LHCN-M2 (cell line): Measurements from ENCODE around the gene TBC1D1. TPM values are rescaled to one million over a fixed set of nuclear protein-coding genes. Genes with fewer than 3 reads are reported as not detected.

ENCODE experiments used
- DNase-seq: peaks from one replicate; pipeline ENCODE4 v3.0.0-alpha.2; 2012; ENCODE audit warnings: low read depth
- total RNA-seq: library from RNA; depleted of rRNA; stranded (reverse); fragments of >200 nt; gene quantifications from 2 replicates; pipeline ENCODE4 v1.2.3, GENCODE V29; 2014

The TBC1D1 gene
- total RNA-seq, 1 experiment from 2014 or later = 108 TPM

DNA sequence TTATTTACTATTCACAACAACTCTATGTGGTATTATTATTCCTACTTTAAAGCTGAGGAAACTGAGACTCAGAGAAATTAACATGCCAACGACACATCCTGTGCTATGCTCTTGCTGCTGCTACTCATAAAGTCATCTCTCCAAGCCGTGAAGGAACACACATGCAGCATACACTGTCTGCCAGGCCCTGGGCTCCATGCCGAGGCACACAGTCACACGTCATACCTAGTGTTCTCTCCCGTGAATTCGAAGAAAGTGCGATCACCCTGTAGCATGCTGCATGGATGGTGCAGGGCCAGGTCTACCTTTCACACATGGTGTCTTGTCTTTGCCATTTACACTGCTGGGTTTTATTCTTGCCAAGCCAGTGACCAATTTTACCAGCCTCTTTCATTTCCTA lies 34.1 kb downstream of the TBC1D1 start:
- DNase-seq = no peak

DNA sequence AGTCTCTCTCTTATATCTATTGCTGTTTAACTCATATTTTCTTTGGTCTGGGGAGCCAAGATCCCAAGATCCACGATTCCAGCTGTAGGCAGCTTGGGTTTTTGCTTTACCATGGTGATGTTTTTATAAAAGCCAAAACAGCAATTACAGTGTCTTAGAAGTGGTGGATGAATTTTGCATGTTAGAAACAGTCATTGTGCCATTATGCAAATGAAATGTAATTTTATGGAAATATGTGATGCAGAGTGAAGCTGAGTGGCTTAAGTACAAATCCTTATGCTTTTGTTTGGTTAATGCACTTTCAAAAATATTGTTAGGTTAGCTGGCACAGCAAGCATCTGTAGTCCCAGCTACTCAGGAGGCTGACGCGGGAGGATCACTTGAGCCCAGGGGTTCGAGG lies 36.5 kb downstream of the TBC1D1 start:
- DNase-seq = no peak

DNA sequence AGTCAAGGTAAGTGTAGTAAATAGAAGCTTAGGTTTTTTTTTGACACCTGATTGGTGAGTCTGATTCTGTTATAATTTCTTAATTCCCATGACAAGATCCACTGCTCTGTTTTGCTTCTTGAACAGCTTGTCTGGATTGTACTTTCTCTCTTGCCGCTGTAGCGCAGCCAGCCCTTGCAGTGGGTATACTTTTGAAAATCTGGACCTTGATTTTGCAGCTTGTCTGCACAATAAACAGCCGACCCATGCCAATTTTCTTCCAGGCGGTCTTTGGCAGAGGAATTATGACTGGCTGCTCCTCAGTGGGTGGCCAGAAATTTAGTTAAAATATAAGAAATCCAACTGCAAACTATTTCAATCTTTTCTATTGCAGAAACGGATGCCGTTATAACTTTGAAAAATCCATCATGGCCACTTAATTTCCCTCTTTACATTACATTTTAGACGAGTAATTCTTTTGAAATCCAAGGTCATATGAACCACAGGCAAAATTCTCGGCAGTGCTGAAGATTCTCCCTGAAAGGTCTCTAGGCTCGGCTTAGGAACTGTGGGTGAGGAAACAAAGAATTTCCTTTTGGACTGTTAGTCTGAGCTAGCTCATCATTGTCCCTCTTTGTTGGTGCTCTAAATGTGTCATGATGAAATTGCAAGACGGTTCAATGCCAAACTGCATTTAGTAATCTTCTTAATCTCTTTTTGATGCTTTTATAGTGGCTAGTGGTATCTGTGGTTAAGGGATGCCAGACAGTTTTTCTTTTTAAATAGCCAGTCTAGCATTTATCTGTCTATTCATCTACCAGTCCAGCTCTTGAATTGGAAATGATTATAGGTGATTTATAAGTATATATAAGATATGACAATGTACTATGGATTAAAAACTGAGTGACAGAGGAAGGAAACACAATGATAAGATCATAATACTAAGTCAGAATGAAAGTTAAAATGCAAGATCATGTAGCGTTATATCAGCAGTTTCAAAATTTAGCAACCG lies 37.8 kb downstream of the TBC1D1 start:
- DNase-seq = peak; percentile 52

DNA sequence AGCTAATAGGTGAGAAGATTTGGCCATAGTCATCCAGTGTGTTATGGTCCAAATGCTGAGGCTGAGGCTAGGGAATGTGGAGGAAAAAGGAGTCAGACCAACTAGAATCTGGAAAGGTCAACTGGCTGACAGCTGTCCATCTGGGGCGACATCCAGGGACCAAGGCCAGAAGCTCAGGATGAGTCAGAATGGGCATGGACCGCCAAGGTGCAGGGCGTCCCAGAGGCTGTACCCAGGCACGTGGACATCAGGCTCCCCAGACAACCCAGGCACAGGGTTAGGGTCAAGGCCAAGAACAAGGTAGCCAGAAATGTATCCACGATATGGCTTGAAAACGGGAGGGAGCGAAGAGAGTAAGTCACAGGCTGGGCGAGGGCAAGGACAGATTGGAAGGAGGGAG lies 43.2 kb downstream of the TBC1D1 start:
- no peak for DNase-seq

DNA sequence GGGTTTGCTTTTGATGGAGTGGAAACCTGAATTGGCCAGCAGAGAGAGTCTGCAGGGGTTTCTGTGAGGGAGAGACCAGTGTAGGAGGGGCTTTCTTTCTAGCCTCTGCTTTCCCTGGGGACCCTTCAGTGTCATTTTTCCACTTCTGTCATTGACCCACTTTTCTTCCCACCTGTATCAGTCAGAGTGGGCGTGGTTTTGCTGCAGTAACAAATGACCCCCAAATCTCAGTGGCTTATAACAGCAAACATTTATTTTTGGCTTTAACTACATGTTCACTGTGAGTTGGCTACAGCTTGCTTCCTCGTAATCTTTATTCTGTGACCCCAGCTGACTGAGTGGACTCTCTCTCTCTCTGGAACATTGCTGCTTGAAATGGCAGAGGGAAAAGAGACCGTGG lies 43.7 kb downstream of the TBC1D1 start:
- no peak for DNase-seq

DNA sequence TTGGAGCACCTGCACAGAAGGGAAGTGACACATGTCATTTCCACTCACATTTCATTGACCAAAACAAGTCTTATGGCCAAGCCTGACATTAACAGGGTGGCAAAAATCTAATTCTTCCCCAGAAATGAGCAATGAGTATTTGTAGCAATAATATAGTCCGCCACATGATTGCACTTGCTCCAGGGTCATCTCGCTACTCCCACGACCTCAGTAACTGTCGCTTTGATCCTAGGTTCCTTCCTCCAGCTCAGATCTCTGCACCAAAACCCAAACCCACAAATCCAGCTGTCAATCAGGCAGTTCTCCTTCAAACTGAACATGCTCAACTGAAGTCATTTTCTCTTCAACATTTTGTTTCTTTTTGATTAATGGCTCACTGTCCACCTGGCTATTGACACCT lies 44.1 kb downstream of the TBC1D1 start:
- DNase-seq = no peak

DNA sequence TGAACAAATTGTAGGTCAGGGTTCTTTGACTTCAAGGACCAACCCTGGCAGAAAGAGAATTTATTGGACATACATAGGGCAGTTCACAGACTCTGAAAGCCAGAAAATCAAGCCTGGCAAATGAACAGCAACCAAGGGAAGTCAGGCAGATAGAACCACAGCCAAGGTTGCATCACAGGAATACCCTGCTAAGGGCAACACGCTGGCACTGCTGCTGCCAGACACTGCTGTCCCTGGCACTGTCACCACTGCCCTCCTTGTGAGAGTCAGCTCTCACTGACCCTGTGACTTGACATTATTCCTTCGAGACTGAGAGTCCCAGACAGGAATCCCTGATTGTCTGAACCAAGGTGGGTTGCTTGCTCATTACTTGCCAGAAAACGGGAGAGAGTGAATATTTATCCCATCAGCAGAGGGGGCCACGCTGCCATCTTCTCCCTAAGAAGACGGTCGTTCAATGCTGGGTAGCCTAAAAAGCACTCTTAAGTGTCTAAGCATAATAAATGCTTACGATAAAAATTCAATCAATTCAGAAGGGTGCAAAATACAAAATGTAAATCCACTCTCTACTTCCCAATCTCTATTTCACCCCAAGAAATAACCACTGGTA lies 46.1 kb downstream of the TBC1D1 start:
- DNase-seq = no peak

DNA sequence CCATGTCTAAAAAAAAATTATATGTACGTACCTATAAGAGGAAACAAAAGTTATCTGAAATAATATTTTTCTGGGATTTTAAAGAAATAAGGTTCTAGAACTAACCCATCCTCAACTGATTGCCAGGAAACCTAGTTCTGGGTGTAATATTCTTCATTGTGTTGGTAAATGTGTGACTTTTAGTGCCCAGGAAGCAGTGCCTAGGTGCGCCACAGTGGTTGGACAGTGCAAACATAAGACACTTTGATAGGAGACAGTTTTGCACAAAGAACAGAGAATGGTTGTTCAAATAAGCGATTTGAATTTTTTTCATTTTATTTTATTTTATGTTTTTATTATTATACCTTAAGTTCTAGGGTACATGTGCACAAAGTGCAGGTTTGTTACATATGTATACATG lies 47.3 kb downstream of the TBC1D1 start:
- no peak for DNase-seq

DNA sequence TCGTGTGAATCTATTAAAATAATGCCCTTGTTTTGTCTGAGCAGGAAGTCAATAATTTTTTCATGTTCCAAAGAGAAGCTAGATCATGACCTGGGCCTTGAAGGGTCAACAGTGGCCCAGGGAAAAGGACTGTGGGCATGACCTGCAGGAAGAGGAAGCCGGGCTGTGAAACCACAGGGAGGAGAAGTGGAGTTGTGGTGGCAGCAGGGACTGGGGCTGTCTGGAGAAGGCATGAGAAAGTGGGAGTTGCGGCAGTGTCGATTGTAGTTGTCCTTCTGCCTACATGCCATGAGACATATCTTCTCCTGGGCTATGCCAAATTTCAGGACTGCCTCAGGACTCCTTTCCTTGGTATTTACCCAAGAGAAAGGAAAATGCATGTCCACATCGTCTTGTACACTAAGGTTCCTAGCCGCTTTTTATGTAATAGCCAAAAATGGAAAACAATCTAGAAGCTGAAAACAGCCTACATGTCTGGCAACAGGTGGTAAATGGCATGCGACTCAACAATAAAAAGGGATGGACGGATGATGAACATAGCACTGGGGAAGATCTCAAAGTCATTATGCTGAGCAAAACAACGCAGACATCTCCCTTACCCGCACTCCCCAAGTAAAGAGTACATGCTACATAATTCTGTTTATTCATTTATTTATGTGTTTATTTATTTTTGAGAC lies 55.8 kb downstream of the TBC1D1 start:
- DNase-seq = no peak

DNA sequence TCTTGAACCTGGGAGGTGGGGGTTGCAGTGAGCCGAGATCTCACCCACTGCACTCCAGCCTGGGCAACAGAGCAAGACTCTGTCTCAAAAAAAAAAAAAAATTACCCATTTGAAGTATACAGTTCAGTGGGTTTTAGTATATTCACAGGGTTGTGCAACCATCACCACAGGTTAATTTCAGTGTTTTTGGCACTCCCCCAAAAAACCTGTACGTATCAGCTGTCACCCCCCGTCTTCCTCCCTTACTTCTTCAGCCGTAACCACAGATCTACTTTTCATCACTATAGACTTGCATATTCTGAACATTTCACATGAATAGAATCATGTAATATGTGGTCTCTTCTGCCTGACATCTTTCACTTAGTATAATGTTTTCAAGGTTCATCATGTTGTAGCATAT lies 57.7 kb downstream of the TBC1D1 start:
- no peak for DNase-seq

DNA sequence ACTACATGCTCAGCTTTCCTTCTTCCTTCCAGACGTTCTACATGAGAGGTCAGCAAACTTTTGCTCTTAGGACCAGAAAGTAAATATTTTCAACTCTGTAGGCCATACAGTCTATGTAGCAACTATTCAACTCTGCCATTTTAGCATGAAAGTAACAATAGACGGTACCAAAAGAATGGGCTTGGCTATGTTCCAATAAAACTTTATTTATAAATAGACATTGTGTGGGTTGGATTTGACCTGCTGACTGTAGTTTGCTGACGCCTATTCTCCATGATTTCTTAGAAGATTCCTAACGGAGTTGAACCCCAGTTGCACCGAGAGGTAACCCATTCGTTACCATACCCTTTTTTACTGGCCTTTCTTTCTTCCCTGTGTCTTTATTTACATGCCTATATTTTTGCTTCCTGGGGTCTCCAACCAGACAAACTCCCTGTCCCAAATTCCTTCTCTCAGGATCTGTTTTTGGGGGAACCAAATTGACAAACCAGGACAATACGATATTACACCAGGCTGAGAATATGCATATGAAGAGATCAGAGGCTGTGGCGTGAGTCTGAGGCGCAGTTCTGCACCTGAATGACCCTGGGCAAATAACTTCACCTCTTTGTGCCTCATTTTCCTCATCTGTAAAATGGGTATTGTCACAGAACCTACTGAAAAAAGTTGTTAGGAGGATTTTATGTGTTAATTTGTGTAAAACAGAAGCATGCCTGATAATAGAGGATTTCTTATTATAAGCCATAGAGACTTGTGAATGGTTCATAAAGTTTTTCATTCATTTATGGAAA lies 58.9 kb downstream of the TBC1D1 start:
- no peak for DNase-seq

DNA sequence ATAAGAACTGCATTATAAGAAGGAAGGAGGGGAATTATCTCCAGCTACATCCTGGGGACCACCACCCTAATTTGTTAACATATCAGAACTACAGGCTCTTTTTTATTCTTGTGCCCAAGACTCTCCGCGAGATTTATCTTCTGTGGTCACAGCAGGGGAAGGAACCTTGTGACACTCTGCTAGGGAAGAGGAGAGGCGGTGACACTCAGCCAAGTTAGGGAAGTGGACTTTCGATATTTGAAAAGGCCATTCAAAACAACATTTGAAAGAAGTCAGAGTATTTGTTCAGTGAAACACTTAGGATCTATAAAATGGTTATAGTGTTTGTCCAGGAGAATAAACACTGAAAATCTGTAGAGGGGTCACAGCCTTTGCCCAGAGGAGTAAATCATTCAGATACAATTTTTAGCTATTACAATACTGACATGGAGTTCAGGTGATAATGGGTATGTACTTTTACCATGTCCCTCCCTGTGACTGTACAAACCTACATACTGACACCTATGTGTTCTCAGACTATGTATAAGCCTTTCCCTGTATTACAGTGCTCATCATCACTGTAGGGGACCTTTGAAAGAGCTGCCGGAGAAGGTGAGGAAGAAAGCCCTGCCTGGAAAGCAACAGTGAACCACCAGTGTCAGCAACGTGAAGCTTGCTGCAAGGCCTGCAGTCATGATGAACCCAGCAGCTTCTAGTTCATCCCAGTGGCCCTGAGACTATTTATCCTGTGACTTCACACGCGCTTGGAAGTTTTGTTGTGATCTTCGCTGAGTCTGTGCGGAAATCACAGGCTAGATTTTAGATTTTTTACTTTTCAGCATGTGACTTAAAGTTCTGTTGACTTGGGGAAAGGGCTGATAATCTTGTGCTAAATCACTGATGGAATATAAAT lies 60.8 kb downstream of the TBC1D1 start:
- no peak for DNase-seq

DNA sequence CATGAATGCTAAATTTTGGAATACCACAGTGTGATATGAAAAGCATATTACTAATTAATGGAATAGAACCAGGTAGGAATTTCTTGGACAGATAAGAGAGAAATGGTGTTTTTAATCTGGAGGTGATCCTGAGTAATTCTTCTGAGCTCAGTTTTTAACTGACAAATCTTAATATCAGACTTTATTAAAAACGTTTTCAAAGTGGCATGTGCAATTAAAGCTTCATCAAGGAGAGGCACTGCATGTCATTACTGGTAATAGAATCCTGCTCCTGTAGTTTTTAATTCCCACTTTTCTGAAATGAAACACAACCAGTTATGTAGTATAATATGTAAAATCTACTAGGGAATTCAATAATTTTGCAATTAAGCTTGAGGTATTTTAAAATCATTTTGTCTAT lies 62.3 kb downstream of the TBC1D1 start:
- no peak for DNase-seq

DNA sequence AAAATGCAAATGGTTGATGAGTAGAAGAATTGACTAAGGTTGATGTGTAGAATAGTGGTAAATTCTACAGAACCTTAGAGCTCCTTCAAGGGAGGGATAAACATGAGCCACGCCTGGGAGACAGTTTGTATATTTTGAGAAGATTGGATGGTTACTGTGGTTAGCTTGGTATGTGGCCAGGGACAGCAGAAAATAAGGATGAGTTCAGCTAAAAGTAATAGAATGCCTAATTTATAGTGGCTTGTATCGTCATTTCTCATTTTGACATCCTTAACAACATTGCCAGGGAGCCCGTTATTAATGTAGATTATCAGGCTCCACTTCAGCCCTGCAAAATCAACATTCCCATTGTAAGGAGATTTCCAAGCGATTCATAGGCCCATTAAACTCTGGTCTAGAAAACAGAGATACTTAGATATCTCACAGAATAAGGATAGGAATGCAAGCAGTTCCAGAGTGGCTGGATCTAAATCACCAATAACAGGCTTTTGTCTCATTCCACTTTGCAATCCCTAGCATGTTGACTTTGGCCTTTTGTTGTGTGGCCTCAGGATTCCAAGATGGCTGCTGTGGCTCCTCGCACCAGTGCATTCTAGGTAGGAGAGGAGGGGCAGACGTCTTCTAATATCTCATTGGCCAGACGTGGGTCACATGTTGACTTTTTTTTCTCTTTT lies 62.9 kb downstream of the TBC1D1 start:
- DNase-seq = peak; percentile 71

DNA sequence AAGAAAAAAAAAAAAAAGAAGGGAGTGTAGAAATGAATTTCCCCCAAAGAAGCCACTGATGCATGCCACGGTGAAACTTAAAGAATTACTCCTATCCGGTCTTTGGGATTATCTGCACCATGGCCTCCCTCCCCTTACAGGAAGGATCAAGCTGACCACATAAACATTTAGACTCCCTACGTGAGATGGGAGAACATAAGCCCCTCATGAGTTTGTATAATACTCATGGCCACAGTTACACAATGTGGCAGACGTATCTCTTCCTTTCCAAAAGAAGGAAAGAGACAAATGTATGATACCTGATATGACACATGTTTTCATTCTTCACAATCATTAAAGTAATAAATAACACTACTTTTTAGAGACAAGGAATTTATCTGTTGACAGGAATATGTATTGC lies 66.1 kb downstream of the TBC1D1 start:
- no peak for DNase-seq

DNA sequence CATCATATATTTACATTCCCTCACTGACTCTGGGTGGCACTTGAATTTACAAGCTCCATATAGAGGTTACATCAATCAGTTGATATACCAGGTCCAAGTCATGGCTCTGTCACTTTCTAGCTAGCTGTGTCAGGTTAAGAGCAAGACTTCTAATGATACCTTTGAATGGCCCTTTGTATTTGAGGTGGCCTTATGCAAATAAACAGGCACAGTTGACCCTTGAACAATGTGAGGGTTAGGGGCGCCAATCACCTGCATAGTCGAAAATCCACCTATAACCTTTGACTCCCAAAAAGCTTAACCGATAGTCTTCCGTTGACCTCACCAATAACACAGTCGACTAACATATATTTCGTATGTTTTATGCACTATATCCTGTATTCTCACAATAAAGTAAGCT lies 68.0 kb downstream of the TBC1D1 start:
- DNase-seq = no peak

DNA sequence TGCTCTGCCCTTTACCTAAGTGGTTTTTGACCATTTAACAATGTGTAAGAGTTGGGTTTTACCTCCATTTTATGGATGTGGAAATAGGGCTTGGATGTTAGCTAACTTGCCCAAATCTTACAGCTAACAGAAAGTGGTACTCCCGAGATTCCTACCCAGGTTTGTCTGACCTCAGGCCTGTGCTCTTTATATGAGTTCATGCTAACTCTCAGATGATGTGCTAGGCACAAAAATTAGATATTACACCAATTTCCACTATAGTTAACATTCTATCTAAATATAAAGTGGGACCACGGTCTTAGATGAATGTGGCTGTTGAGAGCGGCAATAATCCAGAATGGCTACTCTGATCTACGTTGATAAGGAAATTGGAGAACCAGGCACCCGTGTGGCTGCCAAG lies 69.2 kb downstream of the TBC1D1 start, which contains the start of gene PTTG2:
TSS of gene PTTG2 (plus strand) at position 301 of the 400 bp plus-strand sequence. CDS start at position 338, 37 bp downstream.
- no peak for DNase-seq

DNA sequence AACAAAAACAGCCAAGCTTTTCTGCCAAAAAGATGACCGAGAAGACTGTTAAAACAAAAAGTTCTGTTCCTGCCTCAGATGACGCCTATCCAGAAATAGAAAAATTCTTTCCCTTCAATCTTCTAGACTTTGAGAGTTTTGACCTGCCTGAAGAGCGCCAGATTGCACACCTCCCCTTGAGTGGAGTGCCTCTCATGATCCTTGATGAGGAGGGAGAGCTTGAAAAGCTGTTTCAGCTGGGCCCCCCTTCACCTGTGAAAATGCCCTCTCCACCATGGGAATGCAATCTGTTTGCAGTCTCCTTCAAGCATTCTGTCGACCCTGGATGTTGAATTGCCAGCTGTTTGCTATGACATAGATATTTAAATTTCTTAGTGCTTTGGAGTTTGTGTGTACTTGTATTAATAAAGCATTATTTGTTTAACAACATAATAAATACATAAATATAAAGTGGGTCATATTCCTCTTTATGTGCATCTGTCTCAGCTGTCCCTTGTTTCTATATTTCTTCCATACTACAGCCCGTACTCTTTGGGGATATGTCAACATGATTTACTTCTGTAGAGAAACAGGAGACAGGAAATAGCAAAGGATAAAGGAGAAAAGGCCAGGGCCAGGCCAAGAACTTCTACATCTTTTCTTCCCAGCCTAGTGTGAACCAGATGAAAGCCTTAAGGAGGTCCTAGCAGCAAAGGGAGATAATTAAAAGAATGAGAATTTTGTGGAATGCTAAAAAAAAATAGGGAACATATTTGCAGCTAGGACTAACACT lies 70.0 kb downstream of the TBC1D1 start:
- no peak for DNase-seq
